RWPE2 (cell line): ENCODE results near the gene SCAF11.

ENCODE experiments used
- ATAC-seq: fragments of 200-7000 bp; cut with Tn5 transposase; 3 replicates; pipeline ENCODE4 v1.9.1; 2021; ENCODE audit warnings: low read depth
- DNase-seq: peaks from one replicate; pipeline ENCODE4 v3.0.0-alpha.2; 2020; ENCODE audit warnings: low spot score
- H3K27ac ChIP-seq: fragments of 450-650 bp; 2 replicates; pipeline ENCODE4 v1.5.1; 2017; ENCODE audit warnings: mild to moderate bottlenecking; ENCODE audit not compliant: poor library complexity, severe bottlenecking
- H3K27me3 ChIP-seq: fragments of 250-450 bp; sonication (Bioruptor Pico); 2 replicates; pipeline ENCODE4 v1.5.1; 2021; ENCODE audit warnings: mild to moderate bottlenecking, moderate library complexity; ENCODE audit not compliant: insufficient read depth, poor library complexity, severe bottlenecking
- H3K36me3 ChIP-seq: fragments of 250-450 bp; sonication (Bioruptor Pico); 2 replicates; pipeline ENCODE4 v1.5.1; 2020; ENCODE audit warnings: low read depth, mild to moderate bottlenecking, moderate library complexity
- H3K4me1 ChIP-seq: fragments of 250-450 bp; sonication (Bioruptor Pico); 2 replicates; pipeline ENCODE4 v1.5.1; 2021; ENCODE audit warnings: mild to moderate bottlenecking, moderate library complexity; ENCODE audit not compliant: insufficient read depth, poor library complexity, severe bottlenecking
- H3K4me3 ChIP-seq: fragments of 250-450 bp; sonication (Bioruptor Pico); 2 replicates; pipeline ENCODE4 v1.5.1; 2021; ENCODE audit warnings: mild to moderate bottlenecking, moderate library complexity; ENCODE audit not compliant: severe bottlenecking
- H3K9me3 ChIP-seq: fragments of 250-450 bp; sonication (Bioruptor Pico); 2 replicates; pipeline ENCODE4 v1.5.1; 2021; ENCODE audit warnings: mild to moderate bottlenecking, moderate library complexity; ENCODE audit not compliant: severe bottlenecking
- CTCF ChIP-seq: fragments of 450-650 bp; IDR thresholded peaks from one replicate; pipeline ENCODE4 v1.5.1; 2017; ENCODE audit warnings: mild to moderate bottlenecking, moderate library complexity; ENCODE audit not compliant: poor library complexity, severe bottlenecking

Gene SCAF11

GRCh38 chr12:45980540-45980939 is 9.8 kb downstream of the SCAF11 start:
- Histone ChIP-seq H3K27ac (no peak overlapping the region), H3K27me3 (no peaks in the 10 kb centered on the region), H3K9me3 (no peaks in the 10 kb centered on the region), H3K4me3 (no peak overlapping the region), H3K4me1 (peaks cover 7% of the 10 kb centered on the region), H3K36me3 (peaks cover 13% of the 10 kb centered on the region; the same call in 1 of the 2 replicates)
- TF ChIP-seq CTCF = no peak
- DNase-seq (no peak), ATAC-seq (no peak)

- Histone ChIP-seq H3K4me3 (no peak overlapping the region), H3K9me3 (no peaks in the 10 kb centered on the region), H3K4me1 (peaks cover 7% of the 10 kb centered on the region), H3K27me3 (no peaks in the 10 kb centered on the region), H3K27ac (no peak overlapping the region), H3K36me3 (peaks cover 10% of the 10 kb centered on the region; the same call in 1 of the 2 replicates)
- ATAC-seq (no peak), DNase-seq (no peak)
- no peak for TF ChIP-seq CTCF
Measured at GRCh38 chr12:45978108-45978507, 12.3 kb downstream of the SCAF11 start.

GRCh38 chr12:45977620-45978019 is 12.8 kb downstream of the SCAF11 start:
- Histone ChIP-seq H3K4me3 (no peak overlapping the region), H3K9me3 (no peaks in the 10 kb centered on the region), H3K4me1 (peaks cover 7% of the 10 kb centered on the region), H3K27me3 (no peaks in the 10 kb centered on the region), H3K36me3 (peaks cover 10% of the 10 kb centered on the region; the same call in 1 of the 2 replicates), H3K27ac (no peak overlapping the region)
- no peak for DNase-seq
- ATAC-seq = no peak
- TF ChIP-seq CTCF = no peak

- no peaks in the 10 kb centered on the region for H3K9me3 ChIP-seq
- no peaks in the 10 kb centered on the region for H3K27me3 ChIP-seq
- no peak for ATAC-seq
Measured at GRCh38 chr12:45975506-45975905, 14.9 kb downstream of the SCAF11 start.

GRCh38 chr12:45974883-45975282 is 15.5 kb downstream of the SCAF11 start:
- H3K9me3 ChIP-seq = no peaks in the 10 kb centered on the region
- ATAC-seq = no peak
- TF ChIP-seq CTCF = no peak
- peaks cover 19% of the 10 kb centered on the region; the same call in 1 of the 2 replicates for H3K36me3 ChIP-seq
- no peak for DNase-seq
- no peak overlapping the region for H3K27ac ChIP-seq
- H3K4me3 ChIP-seq = no peak overlapping the region
- H3K27me3 ChIP-seq = no peaks in the 10 kb centered on the region
- H3K4me1 ChIP-seq = no peaks in the 10 kb centered on the region

More at GRCh38 chr12:45975506-45975905, 14.9 kb downstream of the SCAF11 start:
- no peak for DNase-seq
- no peaks in the 10 kb centered on the region for H3K4me1 ChIP-seq
- peaks cover 19% of the 10 kb centered on the region; the same call in 1 of the 2 replicates for H3K36me3 ChIP-seq
- no peak overlapping the region for H3K27ac ChIP-seq
- TF ChIP-seq CTCF = no peak
- no peak overlapping the region for H3K4me3 ChIP-seq
